Omental fat pad (tissue), 4 donors: ENCODE measurements around the gene AIF1. TPM values are rescaled to one million over a fixed set of nuclear protein-coding genes. Genes with fewer than 3 reads are reported as not detected.

Source experiments
- ATAC-seq: fragments of 150-250 bp; one replicate; pipeline ENCODE4 v1.9.1; 2016; ENCODE audit warnings: mild to moderate bottlenecking, moderate library complexity; ENCODE audit not compliant: low FRiP score
- DNase-seq: peaks from one replicate; pipeline ENCODE4 v3.0.0-alpha.2; 2019; ENCODE audit warnings: low spot score
- total RNA-seq, 4 donors: library from RNA; depleted of rRNA; stranded (reverse); fragments of >200 nt; gene quantifications; one replicate each; pipeline ENCODE4 v1.1.0, GENCODE V29; 2016
- TF ChIP-seq, protein P1 (sequence below), 3 donors: fragments of 450-650 bp; IDR thresholded peaks; one replicate each; pipeline ENCODE4 v1.5.1; 2016 to 2017; ENCODE audit warnings: antibody characterized with exemption in 3 of 3, mild to moderate bottlenecking in 3 of 3, moderate library complexity in 2 of 3

The AIF1 gene
- total RNA-seq, 4 donors from 2014 or later, result 57.3 to 95.1 (median 81.8) TPM

DNA sequence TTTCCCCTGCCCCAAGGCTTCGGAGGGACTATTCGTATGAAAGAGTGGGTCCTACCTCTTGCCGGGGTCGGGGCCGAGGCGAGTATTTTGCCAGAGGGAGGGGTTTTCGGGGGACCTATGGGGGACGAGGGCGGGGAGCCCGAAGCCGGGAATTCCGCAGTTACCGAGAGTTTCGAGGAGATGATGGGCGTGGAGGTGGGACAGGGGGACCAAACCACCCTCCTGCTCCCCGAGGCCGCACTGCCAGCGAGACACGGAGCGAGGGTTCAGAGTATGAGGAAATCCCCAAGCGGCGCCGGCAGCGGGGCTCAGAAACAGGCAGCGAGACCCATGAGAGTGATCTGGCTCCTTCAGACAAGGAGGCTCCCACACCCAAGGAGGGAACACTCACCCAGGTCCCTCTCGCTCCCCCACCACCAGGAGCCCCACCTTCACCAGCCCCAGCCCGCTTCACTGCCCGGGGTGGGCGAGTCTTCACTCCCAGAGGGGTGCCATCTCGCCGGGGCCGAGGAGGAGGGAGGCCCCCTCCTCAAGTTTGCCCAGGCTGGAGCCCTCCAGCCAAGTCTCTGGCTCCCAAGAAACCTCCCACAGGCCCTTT is 16.7 kb downstream of the AIF1 start:
- DNase-seq (no peak), ATAC-seq (no peak)
- TF ChIP-seq, protein P1, sequence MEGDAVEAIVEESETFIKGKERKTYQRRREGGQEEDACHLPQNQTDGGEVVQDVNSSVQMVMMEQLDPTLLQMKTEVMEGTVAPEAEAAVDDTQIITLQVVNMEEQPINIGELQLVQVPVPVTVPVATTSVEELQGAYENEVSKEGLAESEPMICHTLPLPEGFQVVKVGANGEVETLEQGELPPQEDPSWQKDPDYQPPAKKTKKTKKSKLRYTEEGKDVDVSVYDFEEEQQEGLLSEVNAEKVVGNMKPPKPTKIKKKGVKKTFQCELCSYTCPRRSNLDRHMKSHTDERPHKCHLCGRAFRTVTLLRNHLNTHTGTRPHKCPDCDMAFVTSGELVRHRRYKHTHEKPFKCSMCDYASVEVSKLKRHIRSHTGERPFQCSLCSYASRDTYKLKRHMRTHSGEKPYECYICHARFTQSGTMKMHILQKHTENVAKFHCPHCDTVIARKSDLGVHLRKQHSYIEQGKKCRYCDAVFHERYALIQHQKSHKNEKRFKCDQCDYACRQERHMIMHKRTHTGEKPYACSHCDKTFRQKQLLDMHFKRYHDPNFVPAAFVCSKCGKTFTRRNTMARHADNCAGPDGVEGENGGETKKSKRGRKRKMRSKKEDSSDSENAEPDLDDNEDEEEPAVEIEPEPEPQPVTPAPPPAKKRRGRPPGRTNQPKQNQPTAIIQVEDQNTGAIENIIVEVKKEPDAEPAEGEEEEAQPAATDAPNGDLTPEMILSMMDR (IDR thresholded peaks at IDR 0.05), result no peak

DNA sequence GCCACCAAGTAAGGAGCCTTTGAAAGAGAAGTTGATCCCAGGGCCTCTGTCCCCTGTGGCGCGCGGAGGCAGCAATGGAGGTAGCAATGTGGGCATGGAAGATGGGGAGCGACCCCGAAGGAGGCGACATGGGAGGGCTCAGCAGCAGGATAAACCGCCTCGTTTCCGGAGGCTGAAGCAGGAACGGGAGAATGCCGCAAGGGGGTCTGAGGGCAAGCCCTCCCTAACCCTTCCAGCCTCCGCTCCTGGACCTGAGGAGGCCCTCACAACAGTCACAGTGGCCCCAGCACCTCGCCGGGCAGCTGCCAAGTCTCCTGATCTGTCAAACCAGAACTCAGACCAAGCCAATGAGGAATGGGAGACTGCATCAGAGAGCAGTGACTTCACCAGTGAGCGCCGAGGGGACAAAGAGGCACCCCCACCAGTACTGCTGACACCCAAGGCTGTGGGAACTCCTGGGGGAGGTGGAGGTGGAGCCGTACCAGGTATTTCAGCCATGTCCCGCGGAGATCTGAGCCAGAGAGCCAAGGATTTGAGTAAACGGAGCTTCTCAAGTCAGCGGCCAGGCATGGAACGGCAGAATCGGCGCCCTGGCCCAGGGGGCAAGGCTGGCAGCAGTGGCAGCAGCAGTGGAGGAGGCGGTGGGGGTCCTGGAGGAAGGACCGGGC is 17.4 kb downstream of the AIF1 start:
- TF ChIP-seq, protein P1 (IDR thresholded peaks at IDR 0.05), result no peak
- ATAC-seq, result no peak
- DNase-seq, result no peak

DNA sequence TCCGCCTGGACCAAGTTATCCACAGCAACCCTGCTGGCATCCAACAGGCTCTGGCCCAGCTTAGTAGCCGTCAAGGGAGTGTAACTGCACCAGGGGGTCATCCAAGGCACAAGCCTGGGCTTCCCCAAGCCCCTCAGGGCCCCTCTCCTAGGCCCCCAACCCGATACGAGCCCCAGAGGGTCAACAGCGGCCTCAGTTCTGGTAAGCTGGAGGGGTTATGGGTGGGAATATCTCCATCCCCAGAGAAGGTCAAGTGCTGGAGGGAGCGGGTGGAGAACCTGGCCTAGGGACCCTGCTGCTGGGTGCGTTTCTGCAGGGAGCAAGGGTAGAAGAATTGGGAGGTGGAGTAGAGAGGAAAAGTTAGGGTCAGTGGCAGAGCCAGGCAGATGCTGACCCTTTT is 18.4 kb downstream of the AIF1 start:
- no peak for DNase-seq
- TF ChIP-seq, protein P1 (IDR thresholded peaks at IDR 0.05), result no peak

DNA sequence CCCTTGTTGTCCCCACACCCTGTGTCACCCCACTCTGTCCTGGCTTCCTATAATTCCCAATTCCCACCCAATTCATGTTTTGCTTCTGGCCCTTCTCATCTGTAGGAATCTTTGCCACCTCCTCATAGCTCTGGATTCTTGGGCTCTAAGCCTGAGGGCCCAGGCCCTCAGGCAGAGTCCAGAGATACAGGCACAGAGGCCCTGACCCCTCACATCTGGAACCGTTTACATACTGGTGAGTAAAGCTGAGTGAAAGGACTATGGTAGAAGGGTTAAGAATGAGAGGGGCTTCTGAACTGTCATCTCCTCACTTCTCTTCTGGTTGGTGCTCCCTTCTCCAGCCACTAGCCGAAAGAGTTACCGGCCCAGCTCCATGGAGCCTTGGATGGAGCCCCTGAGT is 19.1 kb downstream of the AIF1 start:
- no peak for ATAC-seq
- no peak for DNase-seq
- TF ChIP-seq, protein P1 (IDR thresholded peaks at IDR 0.05), result no peak

More for the DNA sequence above, 18.4 kb downstream of the AIF1 start:
- ATAC-seq, result no peak

DNA sequence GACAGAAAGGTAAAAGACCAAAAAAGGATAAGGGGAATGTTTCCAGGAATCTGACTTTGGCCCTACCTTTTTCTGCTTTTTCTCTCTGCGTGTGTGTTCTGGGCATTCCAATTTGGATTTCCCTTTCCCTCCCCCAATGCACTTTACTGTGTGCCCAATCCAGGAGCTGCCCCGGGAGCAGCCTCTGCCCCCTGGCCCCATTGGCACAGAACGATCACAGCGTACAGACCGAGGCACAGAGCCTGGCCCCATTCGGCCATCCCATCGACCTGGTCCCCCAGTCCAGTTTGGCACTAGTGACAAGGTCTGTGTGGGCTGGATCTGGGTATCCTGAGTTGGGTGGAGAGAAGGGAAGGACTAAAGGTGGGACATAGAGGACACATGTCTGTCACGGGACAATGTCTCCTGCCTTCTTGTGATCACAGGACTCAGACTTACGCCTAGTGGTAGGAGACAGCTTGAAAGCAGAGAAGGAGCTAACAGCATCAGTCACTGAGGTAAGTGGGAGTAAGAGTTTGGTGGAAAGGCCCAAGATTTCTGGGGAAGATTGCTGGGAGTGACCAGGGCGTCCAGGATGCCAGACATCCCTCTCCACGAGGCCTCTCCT is 20.0 kb downstream of the AIF1 start:
- ATAC-seq (no peak), DNase-seq (no peak)
- TF ChIP-seq, protein P1 (IDR thresholded peaks at IDR 0.05), result no peak

DNA sequence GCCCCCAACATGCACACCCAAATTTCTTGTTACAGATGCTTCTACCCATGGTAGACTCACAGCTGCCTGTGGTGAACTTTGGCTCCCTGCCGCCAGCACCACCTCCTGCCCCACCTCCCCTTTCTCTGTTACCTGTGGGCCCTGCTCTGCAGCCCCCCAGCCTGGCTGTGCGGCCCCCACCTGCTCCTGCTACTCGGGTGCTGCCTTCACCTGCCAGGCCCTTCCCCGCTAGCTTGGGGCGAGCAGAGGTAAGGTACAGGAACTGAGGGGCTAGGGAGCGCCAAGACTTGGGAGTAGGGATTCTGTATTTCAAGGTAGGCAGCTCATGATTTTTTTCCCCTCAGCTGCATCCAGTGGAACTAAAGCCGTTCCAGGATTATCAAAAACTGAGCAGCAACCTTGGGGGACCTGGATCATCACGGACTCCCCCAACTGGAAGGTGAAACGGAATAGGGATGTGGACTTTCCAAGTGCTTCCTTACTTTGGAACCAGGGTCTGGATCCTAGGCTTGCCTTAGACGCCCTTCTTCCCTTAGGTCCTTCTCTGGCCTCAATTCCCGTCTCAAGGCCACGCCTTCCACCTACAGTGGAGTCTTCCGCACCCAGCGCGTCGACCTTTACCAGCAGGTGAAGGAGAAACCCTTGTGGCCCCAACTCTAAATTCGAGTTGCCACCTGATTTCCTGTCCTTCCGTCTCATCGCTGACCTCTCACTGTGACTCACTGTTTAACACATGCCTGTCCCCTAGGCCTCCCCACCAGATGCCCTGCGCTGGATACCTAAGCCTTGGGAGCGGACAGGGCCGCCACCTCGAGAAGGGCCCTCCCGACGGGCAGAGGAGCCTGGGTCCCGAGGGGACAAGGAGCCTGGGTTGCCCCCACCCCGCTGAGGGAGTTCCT is 21.9 kb downstream of the AIF1 start:
- no peak for ATAC-seq
- no peak for DNase-seq
- TF ChIP-seq, protein P1 (IDR thresholded peaks at IDR 0.05), result no peak
